COLO829 (cell line): ENCODE results near the gene HOXA6.

ENCODE experiments used
- DNase-seq: peaks from one replicate; pipeline ENCODE4 v3.0.0; 2012; ENCODE audit warnings: low spot score

HOXA6 gene

GRCh38 chr7:27137640-27138315, 9.8 kb downstream of the HOXA6 start:
- no peak for DNase-seq

- no peak for DNase-seq
Measured at GRCh38 chr7:27134392-27134791, 13.2 kb downstream of the HOXA6 start.

GRCh38 chr7:27133409-27134231, 14.0 kb downstream of the HOXA6 start:
- DNase-seq = no peak

GRCh38 chr7:27132978-27133377, 14.6 kb downstream of the HOXA6 start:
- no peak for DNase-seq

GRCh38 chr7:27132214-27132613, 15.4 kb downstream of the HOXA6 start:
- no peak for DNase-seq

GRCh38 chr7:27131390-27131819, 16.2 kb downstream of the HOXA6 start:
- no peak for DNase-seq

- peak; percentile 84 for DNase-seq
Measured at GRCh38 chr7:27130540-27131389, 16.8 kb downstream of the HOXA6 start, which contains the start of gene HOXA4. HOXA4 (minus strand) TSS chr7:27130757; CDS start chr7:27130733, 24 bp downstream.

- no peak for DNase-seq
Measured at GRCh38 chr7:27129729-27130539, 17.6 kb downstream of the HOXA6 start.

- DNase-seq = no peak
Measured at GRCh38 chr7:27128776-27129728, 18.5 kb downstream of the HOXA6 start.

- DNase-seq = no peak
Measured at GRCh38 chr7:27128034-27128433, 19.5 kb downstream of the HOXA6 start.

GRCh38 chr7:27126596-27127327, 20.8 kb downstream of the HOXA6 start:
- no peak for DNase-seq

GRCh38 chr7:27125986-27126394, 21.6 kb downstream of the HOXA6 start:
- DNase-seq = no peak

- DNase-seq = no peak
Measured at GRCh38 chr7:27124902-27125689, 22.5 kb downstream of the HOXA6 start.

- no peak for DNase-seq
Measured at GRCh38 chr7:27124096-27124901, 23.3 kb downstream of the HOXA6 start.

GRCh38 chr7:27123477-27124053, 24.0 kb downstream of the HOXA6 start:
- no peak for DNase-seq

GRCh38 chr7:27123007-27123476, 24.5 kb downstream of the HOXA6 start:
- peak; percentile 95 for DNase-seq
